ENCODE results near the gene INIP. TPM values are rescaled to one million over a fixed set of nuclear protein-coding genes. Genes with fewer than 3 reads are reported as not detected.

Gene INIP
- total RNA-seq, 2 donors from 2014 or later: 12.6 to 16.2 TPM

DNA sequence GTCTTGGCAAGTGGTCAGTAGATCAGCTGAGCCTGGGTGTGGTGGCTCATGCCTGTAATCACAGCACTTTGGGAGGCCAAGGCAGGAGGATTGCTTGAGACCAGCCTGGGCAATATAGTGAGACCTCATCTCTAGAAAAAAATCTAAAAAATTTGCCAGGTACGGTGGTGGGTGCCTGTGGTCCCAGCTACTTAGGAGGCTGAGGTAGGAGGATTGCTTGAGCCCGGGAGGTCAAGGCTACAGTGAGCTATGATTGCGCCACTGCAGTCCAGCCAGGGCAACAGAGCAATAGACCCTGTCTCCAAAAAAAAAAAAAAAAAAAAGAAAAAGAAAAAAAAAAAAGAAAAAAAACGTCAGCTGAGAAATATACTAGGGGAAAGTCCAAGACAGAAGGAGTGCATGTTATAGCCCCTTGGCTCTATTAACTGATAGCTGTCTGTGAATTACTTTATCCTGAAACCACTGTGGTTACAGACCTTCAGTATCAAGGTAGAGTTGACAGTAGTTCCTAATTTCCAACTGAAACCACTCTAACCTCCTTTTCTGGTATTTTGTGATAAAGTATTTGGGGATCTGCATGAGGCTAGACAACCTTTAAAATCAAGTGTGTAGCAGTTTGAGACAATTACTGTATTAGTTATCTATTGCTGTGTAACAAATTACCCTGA, 2.3 kb upstream of the INIP start:
- H3K27me3 ChIP-seq: no peaks in the 10 kb centered on the region
- H3K27ac ChIP-seq: no peak overlapping the region
- TF ChIP-seq, protein P1, sequence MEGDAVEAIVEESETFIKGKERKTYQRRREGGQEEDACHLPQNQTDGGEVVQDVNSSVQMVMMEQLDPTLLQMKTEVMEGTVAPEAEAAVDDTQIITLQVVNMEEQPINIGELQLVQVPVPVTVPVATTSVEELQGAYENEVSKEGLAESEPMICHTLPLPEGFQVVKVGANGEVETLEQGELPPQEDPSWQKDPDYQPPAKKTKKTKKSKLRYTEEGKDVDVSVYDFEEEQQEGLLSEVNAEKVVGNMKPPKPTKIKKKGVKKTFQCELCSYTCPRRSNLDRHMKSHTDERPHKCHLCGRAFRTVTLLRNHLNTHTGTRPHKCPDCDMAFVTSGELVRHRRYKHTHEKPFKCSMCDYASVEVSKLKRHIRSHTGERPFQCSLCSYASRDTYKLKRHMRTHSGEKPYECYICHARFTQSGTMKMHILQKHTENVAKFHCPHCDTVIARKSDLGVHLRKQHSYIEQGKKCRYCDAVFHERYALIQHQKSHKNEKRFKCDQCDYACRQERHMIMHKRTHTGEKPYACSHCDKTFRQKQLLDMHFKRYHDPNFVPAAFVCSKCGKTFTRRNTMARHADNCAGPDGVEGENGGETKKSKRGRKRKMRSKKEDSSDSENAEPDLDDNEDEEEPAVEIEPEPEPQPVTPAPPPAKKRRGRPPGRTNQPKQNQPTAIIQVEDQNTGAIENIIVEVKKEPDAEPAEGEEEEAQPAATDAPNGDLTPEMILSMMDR (IDR thresholded peaks at IDR 0.05): no peak
- peaks cover 0 to 9% of the 10 kb centered on the region in 2 donors for H3K4me1 ChIP-seq
- no peaks in the 10 kb centered on the region for H3K36me3 ChIP-seq
- DNase-seq (ENCODE audit: low spot score): no peak
- no peak overlapping the region for H3K4me3 ChIP-seq
- no peaks in the 10 kb centered on the region for H3K9me3 ChIP-seq

DNA sequence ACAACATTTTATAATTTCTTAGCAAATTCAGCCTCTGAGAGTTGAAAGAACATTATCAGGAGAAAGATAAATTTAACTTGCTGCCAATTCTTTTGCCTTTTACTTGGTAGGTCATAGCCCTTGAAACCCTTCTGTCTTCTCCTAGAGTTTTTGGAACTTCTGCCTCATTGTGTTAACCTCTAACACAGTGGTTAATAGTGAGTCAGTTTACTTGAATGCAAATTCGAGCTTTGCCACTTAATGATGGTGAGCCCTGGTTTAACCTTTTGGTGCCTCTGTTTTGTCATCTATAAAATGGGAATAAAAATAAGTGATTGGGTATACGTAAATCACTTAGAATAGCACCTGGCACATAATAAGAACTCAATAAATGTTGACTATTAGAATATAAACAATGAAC, 1.8 kb upstream of the INIP start:
- no peak for DNase-seq (ENCODE audit: low spot score)
- no peaks in the 10 kb centered on the region for H3K9me3 ChIP-seq
- no peak overlapping the region for H3K4me3 ChIP-seq
- H3K36me3 ChIP-seq: no peaks in the 10 kb centered on the region
- H3K4me1 ChIP-seq: peaks cover 0 to 9% of the 10 kb centered on the region in 2 donors
- TF ChIP-seq, protein P1 (IDR thresholded peaks at IDR 0.05): no peak
- H3K27ac ChIP-seq: no peak overlapping the region
- H3K27me3 ChIP-seq: no peaks in the 10 kb centered on the region

DNA sequence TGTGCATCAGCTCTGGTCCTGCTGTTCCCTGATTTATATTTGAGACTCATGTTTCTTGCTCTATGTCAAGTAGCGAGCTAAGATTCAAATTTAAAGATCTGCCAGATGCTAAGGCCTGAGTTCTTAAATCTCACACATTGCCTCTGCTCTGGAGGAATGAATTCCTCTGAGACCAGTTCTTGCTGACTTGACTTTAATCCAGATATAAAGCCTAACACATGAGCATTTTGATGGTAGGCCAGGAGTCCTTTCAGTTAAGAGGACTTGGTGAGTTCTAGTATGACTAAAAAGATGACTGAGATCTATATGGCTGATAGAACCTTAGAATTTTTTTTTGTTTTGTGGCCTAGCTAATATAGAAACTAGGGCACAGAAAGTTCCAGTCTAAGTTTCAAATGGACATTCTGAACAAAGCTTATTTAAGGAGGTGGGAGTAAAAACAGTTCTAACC, 1.3 kb upstream of the INIP start:
- Histone ChIP-seq H3K4me1 (peaks cover 0 to 9% of the 10 kb centered on the region in 2 donors), H3K36me3 (no peaks in the 10 kb centered on the region), H3K27ac (no peak overlapping the region), H3K4me3 (no peak overlapping the region), H3K27me3 (no peaks in the 10 kb centered on the region), H3K9me3 (no peaks in the 10 kb centered on the region)
- TF ChIP-seq, protein P1 (IDR thresholded peaks at IDR 0.05): no peak
- no peak for DNase-seq (ENCODE audit: low spot score)

DNA sequence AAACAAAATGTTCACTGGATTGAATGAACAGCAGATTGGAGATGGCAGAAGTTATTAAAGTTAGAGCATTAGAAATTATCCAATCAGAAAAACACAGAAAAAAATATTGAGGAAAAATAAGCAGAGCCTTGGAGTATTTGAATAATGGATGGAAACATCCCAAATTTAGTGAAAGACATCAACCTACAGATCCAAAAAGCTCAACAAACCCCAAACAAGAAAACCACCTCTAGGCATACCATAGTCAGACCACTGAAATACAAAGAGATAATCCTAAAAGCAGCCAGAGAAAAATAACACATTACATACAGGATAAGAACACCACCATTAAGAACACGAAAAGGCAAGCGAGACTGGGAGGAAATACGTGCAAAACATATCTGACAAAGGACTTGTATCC, 5.2 kb downstream of the INIP start:
- H3K27me3 ChIP-seq: no peaks in the 10 kb centered on the region
- H3K27ac ChIP-seq: no peak overlapping the region
- no peaks in the 10 kb centered on the region for H3K36me3 ChIP-seq
- TF ChIP-seq, protein P1 (IDR thresholded peaks at IDR 0.05): no peak
- H3K4me3 ChIP-seq: no peak overlapping the region
- peaks cover 0 to 9% of the 10 kb centered on the region in 2 donors for H3K4me1 ChIP-seq
- no peaks in the 10 kb centered on the region for H3K9me3 ChIP-seq
- DNase-seq (ENCODE audit: low spot score): no peak

DNA sequence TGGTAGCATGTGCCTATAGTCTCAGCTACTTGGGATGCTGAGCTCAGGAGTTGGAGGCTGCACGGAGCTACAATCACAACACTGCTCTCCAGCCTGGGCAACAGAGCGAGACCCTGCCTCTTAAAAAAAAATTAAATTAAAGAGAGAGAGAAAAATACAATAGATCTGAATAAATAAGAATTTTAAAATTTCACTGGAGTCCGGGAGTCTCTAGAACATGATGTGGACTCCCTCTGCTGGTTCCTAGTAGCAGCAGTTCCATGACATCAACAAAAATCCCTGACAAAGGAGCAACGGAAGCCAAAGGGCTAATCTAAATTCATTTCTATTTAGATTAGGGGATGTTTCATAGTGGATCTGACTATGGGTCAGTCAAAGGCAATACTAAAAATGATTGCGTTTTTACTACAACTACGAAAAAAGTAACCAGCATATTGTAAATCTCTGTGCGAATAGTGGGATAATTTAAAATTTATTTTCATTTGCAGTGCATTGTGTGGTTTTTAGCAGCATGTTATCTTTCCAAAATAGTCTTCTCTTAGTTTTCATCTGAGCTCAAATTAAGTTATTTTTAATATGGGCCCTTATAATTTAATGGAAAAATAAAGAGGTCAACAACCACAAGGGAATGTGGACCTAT, 6.7 kb downstream of the INIP start:
- DNase-seq (ENCODE audit: low spot score): no peak
- TF ChIP-seq, protein P1 (IDR thresholded peaks at IDR 0.05): peak; percentile 24 to 61
- no peaks in the 10 kb centered on the region for H3K27me3 ChIP-seq
- no peak overlapping the region for H3K4me3 ChIP-seq
- no peak overlapping the region for H3K27ac ChIP-seq
- no peaks in the 10 kb centered on the region for H3K36me3 ChIP-seq
- no peaks in the 10 kb centered on the region for H3K4me1 ChIP-seq
- H3K9me3 ChIP-seq: no peaks in the 10 kb centered on the region
